ENCODE results near the gene DLG2. TPM values are rescaled to one million over a fixed set of nuclear protein-coding genes. Genes with fewer than 3 reads are reported as not detected.

Gene DLG2
- total and polyA plus RNA-seq, 2 of the 8 experiments (the other 6 are each of a cell fraction or from before 2014, with no cell fraction given): 1.7 to 14.3 TPM

- no peak for TF ChIP-seq ATF3 (IDR thresholded peaks at IDR 0.05; ENCODE audit: insufficient read depth, low read depth, low read length)
- TF ChIP-seq MAFK (IDR thresholded peaks at IDR 0.05; ENCODE audit: low read depth, low read length): 0 out of 2 replicates have a peak, but pooled peaks have one; percentile 18
- no peak for TF ChIP-seq POU5F1 (IDR thresholded peaks at IDR 0.05; ENCODE audit: low read depth, low read length)
- peak; percentile 85 for TF ChIP-seq JUND (IDR thresholded peaks at IDR 0.05; ENCODE audit: low read length)
- TF ChIP-seq ASH2L (IDR thresholded peaks at IDR 0.05; ENCODE audit: low read length): no peak
- no peak for TF ChIP-seq CHD1 (IDR thresholded peaks at IDR 0.05; ENCODE audit: low read depth, low read length)
- no peak for TF ChIP-seq TCF12 (IDR thresholded peaks at IDR 0.05; ENCODE audit: low read depth, low read length)
- no peak for TF ChIP-seq SP1 (IDR thresholded peaks at IDR 0.05; ENCODE audit: low read depth, low read length)
- no peak for TF ChIP-seq BRCA1 (IDR thresholded peaks at IDR 0.05; ENCODE audit: low read depth, low read length)
- TF ChIP-seq SIX5 (IDR thresholded peaks at IDR 0.05; ENCODE audit: low read depth, low read length): no peak
- TF ChIP-seq CTBP2 (IDR thresholded peaks at IDR 0.05; ENCODE audit: borderline replicate concordance, insufficient read depth, insufficient read length, low read length): no peak
- no peak for TF ChIP-seq E2F6 (IDR thresholded peaks at IDR 0.05)
- TF ChIP-seq USF2 (IDR thresholded peaks at IDR 0.05; ENCODE audit: low read length): no peak
- no peak for TF ChIP-seq KDM5A (IDR thresholded peaks at IDR 0.05; ENCODE audit: low read length)
- no peak for TF ChIP-seq EZH2 (IDR thresholded peaks at IDR 0.05; ENCODE audit: low read depth, low read length, severe bottlenecking)
Observed at GRCh38 chr11:85170184-85170583, 457.0 kb downstream of the DLG2 start (continued).
